ENCODE results near the gene S100A6.

S100A6 gene

DNA sequence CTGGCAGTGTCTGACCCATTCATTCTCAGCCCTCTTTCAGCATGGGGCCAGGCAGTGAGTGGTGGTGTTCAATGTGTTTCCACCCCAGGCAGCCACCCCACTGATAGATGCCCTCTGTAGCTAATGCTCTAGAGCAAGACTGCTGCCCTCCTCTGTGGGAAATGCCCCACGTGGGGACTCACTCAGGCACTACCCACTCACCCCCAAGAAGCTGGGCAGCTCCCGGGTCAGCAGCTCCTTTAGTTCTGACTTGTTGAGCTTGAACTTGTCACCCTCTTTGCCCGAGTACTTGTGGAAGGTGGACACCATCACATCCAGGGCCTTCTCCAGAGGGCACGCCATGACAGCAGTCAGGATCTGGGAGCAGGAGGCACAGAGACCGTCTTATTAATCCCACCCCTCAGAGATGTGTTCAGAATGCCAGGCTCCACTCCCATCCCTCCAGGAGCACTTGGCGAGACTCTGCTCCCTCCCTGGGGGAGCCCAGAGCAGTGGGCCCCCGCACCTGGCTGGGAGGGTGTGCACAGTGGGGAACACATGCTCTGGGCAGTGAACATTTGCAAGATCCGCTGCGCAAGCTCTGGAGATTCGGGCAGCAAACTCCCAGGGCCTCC lies 8.8 kb upstream of the S100A6 start:
- DNase-seq = no peak

DNA sequence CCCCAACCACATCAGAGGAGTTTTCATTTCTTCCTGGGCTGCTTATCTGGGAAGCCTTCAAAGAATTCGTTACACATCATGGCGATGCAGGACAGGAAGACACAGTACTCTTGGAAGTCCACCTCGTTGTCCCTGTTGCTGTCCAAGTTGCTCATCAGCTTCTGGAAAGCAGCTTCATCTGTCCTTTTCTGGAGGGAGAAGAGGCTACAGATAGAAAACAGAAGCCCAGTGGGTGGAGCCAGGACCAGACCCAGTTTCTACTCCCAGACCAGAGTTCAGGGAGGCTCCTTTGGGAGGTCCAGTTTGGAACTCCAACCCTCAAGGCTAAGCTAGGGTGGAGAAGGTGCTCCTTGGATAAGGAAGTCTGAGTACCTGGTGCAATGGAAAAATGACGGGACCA lies 7.9 kb upstream of the S100A6 start:
- no peak for DNase-seq

DNA sequence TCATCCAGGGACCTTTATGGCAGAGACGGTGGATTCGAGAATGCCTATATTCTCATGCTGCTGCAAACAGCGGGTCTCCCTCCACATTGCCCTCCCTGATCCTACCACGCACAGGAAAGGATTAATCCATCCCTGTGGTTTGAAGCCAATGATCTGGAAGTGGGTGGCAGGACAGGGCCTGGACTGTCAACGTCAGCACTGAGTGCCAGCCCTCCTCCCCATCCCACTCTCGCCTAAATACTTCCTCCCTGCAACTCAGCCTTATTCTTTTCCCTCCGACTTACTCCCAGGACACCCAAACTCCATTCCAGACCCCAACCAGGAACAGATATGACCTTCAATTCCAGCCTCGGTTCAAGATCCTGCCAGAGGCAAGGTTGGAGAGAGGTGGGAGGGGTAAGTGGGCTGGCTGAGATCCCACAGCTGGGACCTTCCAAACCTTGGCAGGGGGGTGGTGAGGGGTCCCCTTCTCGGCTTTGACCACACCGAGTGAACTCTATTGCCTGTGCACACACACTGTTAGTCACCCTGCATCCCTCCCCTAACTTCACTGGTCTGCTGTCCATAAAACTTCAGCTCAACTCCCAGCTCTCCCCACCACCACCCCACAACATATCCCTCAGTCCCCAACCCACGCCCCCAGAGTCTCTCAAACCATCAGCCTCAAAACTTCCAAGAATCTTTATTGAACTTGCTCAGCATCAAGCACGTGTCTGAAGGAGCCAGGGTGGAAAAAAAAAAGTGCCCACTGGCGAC lies 7.3 kb upstream of the S100A6 start:
- no peak for DNase-seq

- no peak for DNase-seq
These were observed 6.1 kb upstream of the S100A6 start for GRCh38 chr1:153541641-153542590.

DNA sequence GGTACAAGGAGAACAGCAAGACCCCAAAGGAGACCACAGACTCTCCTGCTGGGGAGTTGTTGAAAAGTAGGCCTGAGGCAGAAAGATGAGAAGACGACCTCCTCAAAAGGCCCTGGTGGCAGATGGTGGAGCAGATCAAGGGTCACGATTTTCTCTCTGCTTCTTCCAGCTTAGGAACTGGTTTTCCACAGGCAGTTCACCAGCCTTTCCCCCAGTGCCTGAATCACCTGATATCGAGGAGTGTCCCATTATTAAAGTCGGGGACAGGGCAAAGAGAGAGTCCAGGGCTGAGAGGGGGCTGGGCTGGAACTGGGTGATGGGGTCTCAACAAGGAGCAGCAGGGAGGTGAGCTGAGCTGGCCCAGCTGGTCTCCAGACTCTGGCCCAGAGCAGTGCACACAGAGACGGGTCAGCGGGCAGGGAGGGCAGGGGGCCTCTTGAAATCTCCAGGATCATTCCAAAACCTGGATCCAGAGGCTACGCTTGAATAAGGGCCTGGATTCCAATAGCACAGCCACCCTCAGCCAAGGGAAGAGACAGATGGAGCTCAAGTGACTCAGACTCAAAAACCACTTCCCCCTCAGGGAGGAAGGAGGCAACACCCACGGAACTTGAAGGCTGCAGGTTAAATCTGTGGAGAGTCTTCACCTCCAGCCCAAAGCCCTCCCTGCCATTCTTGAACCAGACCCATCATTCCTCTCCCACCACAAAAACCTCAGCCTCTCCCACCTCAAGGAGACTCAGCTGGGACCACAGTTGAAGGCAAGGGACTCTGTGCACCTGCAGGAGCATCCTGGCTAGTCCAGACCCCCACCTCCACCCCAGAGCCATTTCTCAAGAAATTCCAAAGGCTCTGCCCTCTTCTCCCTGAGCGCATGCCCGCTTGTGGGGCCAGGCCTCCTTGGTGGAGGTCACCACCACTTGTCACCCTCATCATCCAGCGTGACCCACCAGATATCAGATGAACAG lies 4.9 kb upstream of the S100A6 start, which contains the start of gene S100A5:
TSS of gene S100A5 (minus strand) at position 541 of the 968 bp plus-strand sequence. CDS start 743 bp downstream, outside the sequence.
- peak; percentile 63 for DNase-seq

- no peak for DNase-seq
These were observed 3.8 kb upstream of the S100A6 start for GRCh38 chr1:153539395-153540093.

DNA sequence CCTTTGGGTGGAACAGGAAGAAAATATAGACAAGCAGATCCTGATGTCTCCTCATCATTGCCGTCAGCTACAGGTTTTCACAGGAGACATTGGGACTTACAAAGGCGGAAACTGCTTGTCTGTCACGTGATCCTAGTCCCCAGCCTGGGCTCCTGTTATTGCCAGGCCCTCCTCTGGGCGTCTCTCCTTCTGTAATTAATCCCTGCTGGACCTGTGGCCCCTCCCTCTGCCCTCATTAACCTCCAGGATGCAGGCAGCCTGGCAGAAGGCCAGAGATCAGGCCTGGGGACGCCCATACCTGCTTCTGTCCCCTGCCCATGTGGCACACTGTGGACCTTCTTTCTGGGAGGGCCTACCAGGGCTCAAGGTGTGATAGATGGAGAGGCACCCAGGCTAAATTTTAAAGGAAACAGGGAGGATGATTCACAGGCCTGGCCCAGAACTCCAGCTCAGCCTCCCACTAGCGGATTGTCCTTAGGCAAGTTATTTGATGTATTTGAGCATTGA lies 2.6 kb upstream of the S100A6 start:
- DNase-seq = peak; percentile 73

DNA sequence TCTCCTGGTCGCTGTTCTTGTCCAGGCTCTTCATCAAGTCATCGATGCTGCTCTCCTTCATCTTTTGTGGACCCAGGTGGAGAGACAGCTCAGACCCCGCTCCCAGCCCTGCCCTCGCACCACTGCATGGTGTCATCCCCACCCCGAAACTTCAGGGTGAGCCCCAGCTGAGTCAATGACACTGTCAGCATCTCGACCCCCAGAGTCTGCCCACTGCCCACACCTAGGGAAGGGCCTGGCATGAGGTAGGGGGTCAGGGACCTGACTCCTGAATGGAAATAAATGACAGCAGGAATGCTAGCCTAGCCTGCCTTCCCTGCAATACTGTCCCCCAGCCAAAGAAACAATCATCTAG lies 1.6 kb upstream of the S100A6 start:
- DNase-seq = no peak

DNA sequence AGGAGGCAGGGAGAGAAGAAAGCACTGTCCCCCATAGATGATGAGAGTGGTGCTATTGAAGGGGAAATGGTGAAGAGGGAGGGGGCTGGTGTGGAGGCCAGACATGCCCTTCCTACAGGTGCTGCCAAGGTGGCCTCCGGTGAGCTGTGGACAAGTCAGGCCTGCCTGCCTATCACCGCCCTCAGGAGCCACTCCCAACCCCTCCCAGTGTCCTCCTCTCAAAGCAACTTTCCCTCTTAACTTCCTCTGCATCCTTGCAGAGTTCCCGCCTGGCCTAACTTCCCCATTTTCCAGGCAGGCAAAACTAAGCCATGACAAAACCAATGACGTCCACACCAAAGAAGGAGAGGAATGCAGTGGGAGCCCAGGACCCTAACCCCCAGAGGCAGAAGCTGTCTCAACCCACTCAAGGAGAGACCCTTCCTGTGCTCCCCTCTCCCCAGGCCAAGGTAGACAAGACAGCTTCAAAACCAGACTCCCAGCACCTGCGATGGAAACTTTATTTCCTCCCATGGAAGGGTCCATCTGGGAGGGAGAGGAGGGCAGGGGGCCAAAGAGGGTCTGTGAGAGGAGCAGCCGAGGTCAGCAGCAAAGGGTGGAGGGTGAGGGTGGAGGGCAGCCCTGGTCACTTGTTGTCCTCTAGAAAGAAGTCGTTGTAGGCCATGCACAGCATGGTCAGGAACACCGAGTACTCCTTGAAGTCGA lies 1.0 kb upstream of the S100A6 start:
- DNase-seq = no peak

GRCh38 chr1:153536012-153536670 lies 350 bp upstream of the S100A6 start:
- DNase-seq = no peak

GRCh38 chr1:153534925-153535241 lies 908 bp downstream of the S100A6 start:
- DNase-seq = no peak

- DNase-seq = no peak
These were observed 1.4 kb downstream of the S100A6 start for GRCh38 chr1:153534226-153534924.

- DNase-seq = no peak
These were observed 2.0 kb downstream of the S100A6 start for GRCh38 chr1:153533689-153534201.

- DNase-seq = peak; percentile 84
These were observed 2.8 kb downstream of the S100A6 start for GRCh38 chr1:153532769-153533599.

GRCh38 chr1:153532181-153532580 lies 3.6 kb downstream of the S100A6 start:
- no peak for DNase-seq

GRCh38 chr1:153531638-153532037 lies 4.2 kb downstream of the S100A6 start:
- DNase-seq = no peak

DNA sequence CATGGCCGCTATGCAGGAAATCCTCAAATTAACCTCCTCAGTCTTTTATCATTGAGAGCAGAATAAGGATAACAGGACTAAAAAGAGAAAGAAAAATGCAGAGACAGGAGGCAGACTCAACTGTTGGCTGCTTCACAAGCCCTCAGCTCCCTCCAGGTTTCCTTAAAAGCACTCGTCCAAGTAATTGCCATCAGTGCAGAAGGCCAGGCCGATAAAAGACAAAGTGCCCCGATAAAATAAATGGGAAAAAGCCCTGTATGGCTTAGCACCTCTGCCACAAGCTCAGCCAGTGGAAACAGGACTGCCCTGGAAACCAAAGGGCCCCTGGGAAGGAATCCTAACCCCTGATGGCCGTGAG lies 8.1 kb downstream of the S100A6 start:
- no peak for DNase-seq

DNA sequence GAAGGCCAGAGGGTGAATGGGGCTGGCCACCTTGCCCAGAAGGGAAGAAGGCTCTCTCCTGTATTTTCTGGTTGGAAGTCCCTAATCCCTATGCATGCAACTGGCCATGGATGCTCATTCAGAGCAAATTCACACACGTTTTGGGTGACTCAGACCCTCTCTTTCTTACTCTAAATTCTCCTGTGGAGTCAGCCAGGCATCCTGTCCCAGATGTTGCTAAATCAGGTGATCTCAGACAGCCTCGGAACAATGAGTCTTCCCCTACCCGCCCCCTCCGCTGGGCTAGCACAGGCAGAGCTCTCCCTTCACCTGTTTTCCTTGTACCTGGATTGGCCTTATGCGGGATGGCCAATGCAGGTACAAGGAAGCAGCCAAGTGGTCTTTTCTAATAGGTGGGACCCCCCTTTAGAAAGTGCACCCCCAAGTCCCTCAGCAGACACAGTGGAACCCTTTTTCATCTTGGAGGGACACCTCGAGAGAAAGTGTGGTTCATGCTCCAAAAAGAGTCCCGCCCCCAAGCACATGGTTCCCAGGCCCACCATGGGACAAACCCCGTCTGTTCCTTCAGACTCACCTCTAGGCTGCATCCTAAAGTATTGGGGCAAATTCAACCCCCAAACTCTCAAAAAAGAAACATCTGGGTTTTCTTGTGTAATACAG lies 8.6 kb downstream of the S100A6 start:
- DNase-seq = no peak

All from DMS 273 treated with DMSO at 0.1 percent for 48 hours (cell line).